Activated T-cell treated with anti-CD3 and anti-CD28 coated beads for 48 hours (primary cell): ENCODE results near the gene ANXA8L1.
"Not testable (repeated sequence)": the region's sequence is repeated elsewhere in the genome, so short reads cannot be mapped to it uniquely, and the experiment has no call there.

Source experiments
- DNase-seq: peaks from one replicate; pipeline ENCODE4 v3.0.0-alpha.2; 2020; ENCODE audit warnings: low read depth

The ANXA8L1 gene

DNA sequence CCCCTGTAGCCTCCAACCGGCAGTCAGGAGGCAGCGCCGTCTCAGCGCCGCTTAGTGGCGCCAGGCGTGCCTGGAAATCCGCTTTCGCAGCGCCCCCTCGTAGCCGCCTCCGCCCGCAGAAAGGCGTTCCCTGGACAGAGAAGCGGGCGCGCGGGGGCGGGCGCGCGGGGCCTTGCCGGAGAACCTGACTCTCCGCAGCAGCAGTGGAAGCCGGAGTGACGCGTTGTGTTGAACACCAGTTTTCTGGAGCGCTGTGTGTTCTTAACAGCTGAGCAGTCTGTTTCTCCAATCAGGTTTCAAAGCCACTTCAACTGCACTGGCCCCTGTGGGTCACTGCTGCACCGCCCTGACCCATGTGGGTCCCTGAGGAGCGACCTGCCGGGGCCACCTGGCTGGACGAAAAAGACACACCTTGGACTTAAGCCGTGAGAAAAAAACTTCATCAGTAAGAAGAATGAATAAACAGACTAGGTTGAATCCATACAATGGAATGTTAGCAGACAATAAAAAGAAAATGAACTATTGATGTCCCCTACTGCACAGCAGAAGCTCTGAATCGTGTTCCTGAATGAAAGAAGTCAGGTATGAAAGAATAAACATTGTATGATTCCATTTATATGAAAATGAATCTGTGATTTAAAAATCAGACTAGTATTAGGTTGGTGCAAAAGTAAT lies 22.8 kb downstream of the ANXA8L1 start:
- DNase-seq, result not testable (repeated sequence)

DNA sequence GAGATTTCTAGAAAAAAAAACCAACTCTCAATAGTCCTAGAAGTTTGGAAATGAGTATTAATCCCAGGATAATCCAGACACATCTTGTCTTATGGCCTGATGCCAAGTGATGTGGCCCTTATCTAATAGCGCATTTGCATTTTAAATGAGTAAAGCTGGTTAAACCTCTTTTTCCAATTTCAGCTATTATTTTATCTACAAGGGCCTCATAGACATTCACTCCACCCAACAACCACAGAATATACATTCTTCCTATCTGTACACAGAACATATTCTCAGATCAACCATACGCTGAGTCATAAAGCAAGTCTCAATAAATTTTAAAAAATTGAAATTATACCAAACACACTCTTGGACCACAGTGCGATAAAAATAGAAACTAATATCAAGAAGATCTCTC lies 34.0 kb downstream of the ANXA8L1 start:
- DNase-seq, result not testable (repeated sequence)

DNA sequence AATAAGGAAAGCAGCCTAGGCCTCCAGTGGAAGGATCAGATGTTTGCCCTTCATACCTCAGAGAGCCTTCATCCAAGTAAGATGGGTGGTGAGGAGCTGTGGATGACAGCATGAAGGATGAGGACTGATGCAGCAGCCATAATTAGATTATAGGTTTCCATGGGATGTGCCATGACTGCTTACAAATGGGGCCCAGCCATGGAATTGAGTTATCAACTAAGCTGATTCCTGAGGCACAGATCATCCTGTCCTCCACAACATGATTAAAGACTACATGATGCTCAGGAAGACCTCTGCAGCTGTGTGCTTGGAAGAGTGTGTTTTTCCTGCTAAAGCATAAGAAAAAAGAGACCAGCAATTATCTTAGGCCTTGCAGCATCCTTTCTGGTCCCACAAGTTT lies 35.5 kb downstream of the ANXA8L1 start:
- DNase-seq, result not testable (repeated sequence)

DNA sequence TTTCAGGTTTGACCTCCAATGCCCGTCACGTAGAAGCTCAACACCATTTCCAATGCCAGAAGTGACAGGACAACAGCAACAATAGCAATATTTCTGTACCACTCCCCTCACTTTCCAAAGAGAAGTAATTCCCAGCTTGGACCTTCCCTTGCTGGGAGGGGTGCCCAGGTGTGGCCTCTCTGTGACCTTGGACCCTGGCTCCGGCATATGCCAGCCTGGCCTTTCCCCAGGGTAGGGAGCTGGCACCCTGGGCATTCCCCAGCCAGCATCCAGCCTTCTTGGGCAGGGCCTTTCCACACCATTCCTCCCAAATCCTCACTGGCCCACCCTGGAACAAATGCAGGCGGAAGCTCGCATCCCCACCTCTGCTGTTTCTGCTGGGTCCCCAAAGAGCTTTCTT lies 37.1 kb downstream of the ANXA8L1 start:
- not testable (repeated sequence) for DNase-seq

DNA sequence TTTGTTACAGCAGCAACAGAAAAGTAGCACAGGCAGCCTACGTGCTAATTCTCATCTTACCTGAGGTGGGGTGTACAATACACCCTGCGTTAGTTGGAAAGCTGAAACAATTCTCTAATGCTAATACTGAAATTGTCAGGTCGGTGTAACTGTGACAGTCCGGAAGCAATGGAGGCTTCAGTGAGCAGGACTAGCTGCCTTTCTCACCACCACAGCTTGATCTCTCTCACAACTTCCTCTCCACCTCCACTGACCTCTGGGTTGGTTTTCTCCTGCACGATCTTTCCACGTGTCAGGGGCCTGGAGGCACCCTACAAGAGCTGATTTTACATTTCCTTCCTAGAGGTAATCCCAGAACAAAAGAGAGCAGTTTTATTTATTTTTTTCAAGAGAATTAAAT lies 39.7 kb downstream of the ANXA8L1 start:
- not testable (repeated sequence) for DNase-seq

DNA sequence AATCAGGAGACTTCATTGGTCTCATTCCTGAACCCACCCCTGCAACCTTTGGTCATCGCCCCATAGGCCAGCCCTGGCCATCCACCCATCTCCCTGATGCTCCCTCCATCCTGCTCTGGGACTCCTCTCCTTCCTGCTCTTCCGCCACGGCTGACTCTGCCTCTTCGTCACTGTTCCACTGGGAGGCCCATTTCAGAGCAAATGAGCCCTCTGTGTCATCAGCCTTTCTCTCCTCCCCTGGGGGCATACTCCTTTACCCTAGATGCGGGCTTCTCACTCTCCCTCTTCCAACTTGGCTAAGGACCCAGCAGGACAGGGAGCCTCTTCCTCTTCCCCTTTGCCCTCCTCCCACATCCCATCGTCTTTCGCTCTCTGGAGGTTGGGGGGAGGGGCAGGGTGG lies 42.7 kb downstream of the ANXA8L1 start:
- DNase-seq, result not testable (repeated sequence)

DNA sequence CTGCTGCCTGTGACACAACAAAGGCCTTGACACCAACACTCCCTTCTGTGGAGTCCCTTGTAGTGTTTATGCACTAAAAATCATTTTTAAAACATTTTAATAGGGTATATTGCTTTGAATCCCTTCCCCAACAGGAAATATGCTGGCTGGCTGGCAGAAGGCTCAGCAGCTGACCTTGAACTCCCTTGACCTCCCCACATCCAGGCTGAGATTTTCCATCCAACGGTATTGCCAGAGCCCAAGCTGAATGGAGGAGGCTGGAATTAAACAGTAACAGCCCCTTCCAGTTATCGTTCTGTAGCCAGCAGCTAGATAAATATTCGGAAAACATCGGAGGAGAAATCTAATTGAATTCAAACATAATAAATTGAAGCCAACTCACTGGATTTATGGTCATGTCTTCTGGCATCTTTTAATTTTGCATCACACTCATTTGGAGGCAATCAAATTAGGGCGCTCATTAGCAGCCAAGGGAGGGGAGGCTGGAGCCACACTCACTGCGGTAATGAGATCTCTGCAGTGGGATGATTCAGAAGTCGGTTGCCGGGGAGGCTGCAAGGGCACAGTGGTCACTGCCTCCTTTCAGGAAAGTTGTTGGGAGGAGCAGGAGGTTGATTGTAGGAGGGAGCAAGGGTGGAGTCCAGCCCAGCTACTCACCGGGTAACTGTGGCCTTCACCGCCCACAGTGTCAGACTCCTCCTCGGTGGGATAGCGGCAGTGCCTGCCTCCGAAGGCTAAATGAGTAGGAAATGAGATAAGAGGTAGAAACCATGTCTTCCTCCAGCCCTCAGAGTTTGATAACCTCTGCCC lies 44.2 kb downstream of the ANXA8L1 start:
- not testable (repeated sequence) for DNase-seq

DNA sequence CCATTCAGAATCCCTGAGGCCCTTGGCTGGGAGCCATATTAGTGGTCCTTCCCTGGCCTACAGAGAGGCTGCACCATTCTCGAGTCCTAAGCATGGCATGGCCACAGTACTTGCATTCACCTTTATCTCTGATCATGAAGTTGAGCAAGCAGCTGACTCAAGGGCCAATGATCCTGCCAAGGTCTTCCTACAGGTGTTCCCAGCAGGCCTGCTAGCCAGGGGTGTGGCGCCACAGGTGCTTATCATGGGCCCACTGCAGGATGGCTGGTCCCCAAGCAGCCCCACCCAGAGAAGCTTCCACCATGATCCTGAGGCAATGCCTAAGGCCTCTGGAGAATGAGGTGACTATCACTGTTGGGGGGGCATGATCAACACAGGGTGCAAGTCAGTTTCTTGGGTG lies 48.0 kb downstream of the ANXA8L1 start:
- not testable (repeated sequence) for DNase-seq

DNA sequence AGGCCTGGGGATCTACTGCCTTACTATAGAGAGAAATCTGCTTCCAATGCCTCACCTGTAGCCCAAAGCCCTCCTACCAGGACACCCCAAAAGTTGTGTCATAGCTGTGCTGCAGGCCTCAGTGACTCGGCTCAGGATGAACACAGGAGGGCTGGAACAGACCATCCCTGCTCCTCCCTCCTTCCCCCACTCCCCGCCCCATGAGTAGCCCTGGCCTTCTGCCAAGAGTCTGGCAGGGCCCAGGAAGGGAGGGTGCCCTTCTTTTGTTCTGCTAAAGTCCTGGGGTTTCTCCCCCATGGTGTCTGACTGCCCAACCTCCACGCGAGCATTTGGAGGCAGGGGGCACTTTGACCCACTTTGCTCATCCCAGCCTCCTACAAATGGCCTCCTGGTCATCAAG lies 65.4 kb downstream of the ANXA8L1 start:
- DNase-seq, result not testable (repeated sequence)
